ENCODE measurements around the gene CFAP97D2.

The CFAP97D2 gene

DNA sequence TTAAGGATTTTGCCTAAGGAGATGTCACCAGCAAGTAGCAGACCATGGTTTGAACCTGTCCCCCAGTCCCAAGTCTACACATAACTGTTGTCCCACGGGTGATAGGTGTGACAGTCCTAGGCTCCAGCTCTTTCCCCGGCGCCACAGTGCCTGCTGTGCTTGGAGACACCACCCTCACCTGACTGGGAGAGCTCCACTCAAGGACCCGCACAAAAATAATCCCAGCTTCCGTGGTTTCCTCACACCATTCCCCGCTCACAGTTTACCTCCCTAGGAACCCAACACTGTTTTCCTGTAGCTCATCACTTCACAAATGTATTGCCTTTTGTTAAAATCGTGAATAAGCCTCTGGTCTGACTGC lies 26.8 kb upstream of the CFAP97D2 start:
- DNase-seq (ENCODE audit: low spot score): no peak
- TF ChIP-seq, protein P1, sequence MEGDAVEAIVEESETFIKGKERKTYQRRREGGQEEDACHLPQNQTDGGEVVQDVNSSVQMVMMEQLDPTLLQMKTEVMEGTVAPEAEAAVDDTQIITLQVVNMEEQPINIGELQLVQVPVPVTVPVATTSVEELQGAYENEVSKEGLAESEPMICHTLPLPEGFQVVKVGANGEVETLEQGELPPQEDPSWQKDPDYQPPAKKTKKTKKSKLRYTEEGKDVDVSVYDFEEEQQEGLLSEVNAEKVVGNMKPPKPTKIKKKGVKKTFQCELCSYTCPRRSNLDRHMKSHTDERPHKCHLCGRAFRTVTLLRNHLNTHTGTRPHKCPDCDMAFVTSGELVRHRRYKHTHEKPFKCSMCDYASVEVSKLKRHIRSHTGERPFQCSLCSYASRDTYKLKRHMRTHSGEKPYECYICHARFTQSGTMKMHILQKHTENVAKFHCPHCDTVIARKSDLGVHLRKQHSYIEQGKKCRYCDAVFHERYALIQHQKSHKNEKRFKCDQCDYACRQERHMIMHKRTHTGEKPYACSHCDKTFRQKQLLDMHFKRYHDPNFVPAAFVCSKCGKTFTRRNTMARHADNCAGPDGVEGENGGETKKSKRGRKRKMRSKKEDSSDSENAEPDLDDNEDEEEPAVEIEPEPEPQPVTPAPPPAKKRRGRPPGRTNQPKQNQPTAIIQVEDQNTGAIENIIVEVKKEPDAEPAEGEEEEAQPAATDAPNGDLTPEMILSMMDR (IDR thresholded peaks at IDR 0.05; ENCODE audit: borderline replicate concordance, control extremely low read depth, extremely low read depth, insufficient read depth, missing control alignments): no peak
- in situ Hi-C loops (cut with MboI; ENCODE audit: low sequenced_read_pairs, unreplicated experiment): no loop called here

DNA sequence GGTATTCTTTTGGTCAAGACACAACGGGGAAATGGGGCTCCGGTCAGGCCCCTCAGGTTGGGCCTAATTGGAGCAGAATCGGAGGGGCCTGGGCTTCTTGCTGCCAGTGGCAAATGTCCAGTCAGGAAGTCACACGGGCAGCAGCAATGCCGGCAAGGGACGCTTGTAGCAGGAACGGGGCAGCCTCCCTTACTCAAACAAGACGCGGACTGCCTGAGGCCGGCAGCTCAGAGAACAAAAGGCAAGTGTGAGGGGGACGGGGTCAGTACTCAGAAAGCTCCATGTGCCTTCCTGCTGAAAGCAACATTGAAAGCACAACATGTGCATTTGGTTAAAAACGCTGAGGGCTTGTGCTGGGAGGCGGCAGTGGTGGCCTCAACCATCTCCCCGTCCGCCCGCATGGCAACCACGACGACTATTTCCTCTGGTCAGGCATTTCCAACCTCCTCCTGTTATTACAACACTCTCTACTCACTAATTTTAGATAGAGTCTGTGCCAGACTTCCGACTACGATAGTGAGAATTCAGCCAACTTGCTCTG lies 26.2 kb upstream of the CFAP97D2 start:
- in situ Hi-C loops (cut with MboI; ENCODE audit: low sequenced_read_pairs, unreplicated experiment): no loop called here
- TF ChIP-seq, protein P1 (IDR thresholded peaks at IDR 0.05; ENCODE audit: borderline replicate concordance, control extremely low read depth, extremely low read depth, insufficient read depth, missing control alignments): no peak
- no peak for DNase-seq (ENCODE audit: low spot score)

DNA sequence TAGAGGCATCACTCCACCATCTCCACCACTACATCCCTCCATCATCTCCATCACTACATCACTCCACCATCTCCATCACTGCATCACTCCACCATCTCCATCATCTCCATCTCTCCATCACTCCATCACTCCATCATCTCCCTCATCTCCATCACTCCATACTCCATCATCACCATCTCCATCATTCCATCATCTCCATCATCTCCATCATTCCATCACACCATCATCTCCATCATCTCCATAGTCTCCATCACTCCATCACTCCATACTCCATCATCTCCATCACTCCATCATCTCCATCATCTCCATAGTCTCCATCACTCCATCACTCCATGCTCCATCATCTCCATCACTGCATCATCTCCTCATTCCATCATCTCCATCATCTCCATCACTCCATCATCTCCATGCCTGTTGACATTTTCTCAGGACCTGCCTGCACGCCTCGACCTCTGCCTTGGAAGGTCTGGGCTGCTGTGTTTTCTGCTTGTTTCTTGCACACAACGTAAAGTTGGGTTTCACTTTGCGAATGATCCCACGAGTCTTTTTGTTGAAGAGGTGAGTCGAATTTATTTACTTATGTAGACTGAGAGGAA lies 25.5 kb upstream of the CFAP97D2 start:
- DNase-seq (ENCODE audit: low spot score): no peak
- in situ Hi-C loops (cut with MboI; ENCODE audit: low sequenced_read_pairs, unreplicated experiment): no loop called here
- TF ChIP-seq, protein P1 (IDR thresholded peaks at IDR 0.05; ENCODE audit: borderline replicate concordance, control extremely low read depth, extremely low read depth, insufficient read depth, missing control alignments): no peak

DNA sequence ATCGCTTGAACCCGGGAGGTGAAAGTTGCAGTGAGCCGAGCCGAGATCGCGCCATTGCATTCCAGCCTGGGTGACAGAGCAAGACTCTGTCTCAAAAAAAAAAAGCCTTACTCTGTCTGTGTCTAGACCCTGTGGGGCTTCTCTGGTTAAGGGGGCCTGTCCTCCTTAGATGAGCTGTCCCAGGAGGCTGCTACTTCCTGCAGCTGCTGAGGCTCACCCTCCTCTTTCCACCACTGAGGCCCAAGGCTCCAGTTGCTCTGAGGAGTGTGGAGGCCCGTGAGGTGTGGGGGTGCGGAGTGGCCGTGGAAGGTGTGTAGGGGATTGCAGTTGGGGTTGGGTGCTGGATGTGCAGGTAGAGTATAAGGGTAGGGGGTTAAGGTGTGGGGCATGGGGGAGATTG lies 24.6 kb upstream of the CFAP97D2 start:
- in situ Hi-C loops (cut with MboI; ENCODE audit: low sequenced_read_pairs, unreplicated experiment): no loop called here
- DNase-seq (ENCODE audit: low spot score): no peak
- TF ChIP-seq, protein P1 (IDR thresholded peaks at IDR 0.05; ENCODE audit: borderline replicate concordance, control extremely low read depth, extremely low read depth, insufficient read depth, missing control alignments): no peak

DNA sequence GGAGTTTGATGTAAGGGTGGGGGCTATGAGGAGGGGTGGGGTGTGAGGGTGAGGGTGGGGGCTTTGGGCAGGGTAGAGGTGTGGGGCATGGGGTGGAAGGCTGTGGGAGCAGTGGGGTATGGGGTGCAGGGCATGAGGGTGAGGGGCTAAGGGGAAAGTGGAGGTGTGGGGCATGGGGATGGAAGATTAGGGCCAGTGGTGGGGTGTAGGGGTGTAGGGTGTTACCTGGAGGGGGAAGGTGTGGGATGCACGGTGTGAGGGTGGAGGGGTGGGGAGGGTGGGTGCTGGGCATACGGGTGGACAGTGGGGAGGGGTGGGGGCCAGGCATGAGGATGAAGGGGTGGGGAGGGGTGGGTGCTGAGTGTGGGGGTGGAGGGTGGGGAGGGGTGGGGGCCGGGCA lies 23.7 kb upstream of the CFAP97D2 start:
- in situ Hi-C loops (cut with MboI; ENCODE audit: low sequenced_read_pairs, unreplicated experiment): no loop called here
- no peak for DNase-seq (ENCODE audit: low spot score)
- TF ChIP-seq, protein P1 (IDR thresholded peaks at IDR 0.05; ENCODE audit: borderline replicate concordance, control extremely low read depth, extremely low read depth, insufficient read depth, missing control alignments): no peak

DNA sequence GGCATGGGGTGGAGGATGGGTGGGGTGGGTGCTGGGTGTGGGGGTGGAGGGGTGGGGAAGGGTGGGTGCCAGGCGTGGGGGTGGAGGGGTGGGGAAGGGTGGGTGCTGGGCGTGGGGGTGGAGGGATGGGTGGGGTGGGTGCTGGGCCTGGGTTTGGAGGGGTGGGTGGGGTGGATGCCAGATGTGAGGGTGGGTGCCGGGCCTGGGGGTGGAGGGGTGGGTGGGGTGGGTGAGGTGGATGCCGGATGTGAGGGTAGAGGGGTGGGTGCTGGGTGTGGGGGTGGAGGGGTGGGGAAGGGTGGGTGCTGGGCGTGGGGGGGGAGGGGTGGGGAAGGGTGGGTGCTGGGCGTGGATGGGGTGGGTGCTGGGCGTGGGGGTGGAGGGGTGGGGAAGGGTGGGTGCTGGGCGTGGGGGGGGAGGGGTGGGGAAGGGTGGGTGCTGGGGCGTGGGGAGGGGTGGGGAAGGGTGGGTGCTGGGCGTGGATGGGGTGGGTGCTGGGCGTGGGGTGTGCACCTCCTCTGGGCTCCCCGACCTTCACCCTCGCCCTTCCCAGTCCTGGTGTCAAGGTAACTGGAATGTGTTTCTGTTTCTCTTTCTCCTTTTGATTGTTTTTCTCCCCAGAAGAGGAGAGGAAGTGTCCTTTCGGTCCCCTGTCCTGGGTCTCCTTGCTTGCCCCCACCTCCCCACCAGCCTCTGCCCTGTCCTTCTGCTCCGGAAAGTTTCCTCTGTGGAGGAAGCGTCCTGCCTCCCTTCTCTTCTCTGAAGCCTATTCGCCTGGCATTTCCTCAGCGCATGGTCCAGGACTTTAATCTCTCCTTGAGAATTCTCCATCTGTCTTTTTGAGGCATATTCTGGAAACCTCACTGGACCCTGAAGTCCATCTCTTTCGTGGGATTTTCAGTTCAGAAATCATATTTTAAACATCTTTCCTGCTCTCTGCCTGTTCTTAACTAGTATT lies 22.9 kb upstream of the CFAP97D2 start:
- in situ Hi-C loops (cut with MboI; ENCODE audit: low sequenced_read_pairs, unreplicated experiment): no loop called here
- no peak for DNase-seq (ENCODE audit: low spot score)
- TF ChIP-seq, protein P1 (IDR thresholded peaks at IDR 0.05; ENCODE audit: borderline replicate concordance, control extremely low read depth, extremely low read depth, insufficient read depth, missing control alignments): no peak
